Hepatocyte (in vitro differentiated cells): Measurements from ENCODE around the gene HLF. TPM values are rescaled to one million over a fixed set of nuclear protein-coding genes. Genes with fewer than 3 reads are reported as not detected.

Source experiments
- DNase-seq: peaks from one replicate; pipeline ENCODE4 v3.0.0-alpha.2; 2016; ENCODE audit warnings: low spot score
- H2AFZ ChIP-seq: fragments of 200-600 bp; sonication (generic); 2 replicates; pipeline ENCODE4 v1.6.0; 2016; ENCODE audit warnings: antibody characterized with exemption, mild to moderate bottlenecking
- H3K27ac ChIP-seq: fragments of 200-600 bp; sonication (generic); 2 replicates; pipeline ENCODE4 v1.5.1; 2016; ENCODE audit warnings: mild to moderate bottlenecking
- H3K27me3 ChIP-seq: fragments of 200-600 bp; sonication (generic); 2 replicates; pipeline ENCODE4 v1.6.1; 2016
- H3K36me3 ChIP-seq: fragments of 200-600 bp; sonication (generic); replicated peaks from 2 replicates; pipeline ENCODE4 v1.5.1; 2016; ENCODE audit warnings: low read depth; ENCODE audit not compliant: insufficient read depth
- H3K4me1 ChIP-seq: fragments of 200-600 bp; sonication (generic); 2 replicates; pipeline ENCODE4 v1.5.1; 2016; ENCODE audit warnings: mild to moderate bottlenecking, moderate library complexity; ENCODE audit not compliant: insufficient read depth
- H3K4me2 ChIP-seq: fragments of 200-600 bp; sonication (generic); 2 replicates; pipeline ENCODE4 v1.6.0; 2016
- H3K4me3 ChIP-seq: fragments of 200-600 bp; sonication (generic); 2 replicates; pipeline ENCODE4 v1.5.1; 2016; ENCODE audit warnings: mild to moderate bottlenecking
- H3K79me2 ChIP-seq: fragments of 200-600 bp; sonication (generic); 2 replicates; pipeline ENCODE4 v1.6.0; 2017; ENCODE audit warnings: mild to moderate bottlenecking
- H3K9me2 ChIP-seq: fragments of 200-600 bp; sonication (generic); replicated peaks from 2 replicates; pipeline ENCODE4 v1.6.0; 2017; ENCODE audit warnings: mild to moderate bottlenecking; ENCODE audit not compliant: insufficient read depth
- H3K9me3 ChIP-seq: fragments of 200-600 bp; sonication (generic); 2 replicates; pipeline ENCODE4 v1.5.1; 2016; ENCODE audit warnings: low read depth, mild to moderate bottlenecking
- H4K20me1 ChIP-seq: fragments of 200-600 bp; sonication (generic); 2 replicates; pipeline ENCODE4 v1.6.0; 2016; ENCODE audit warnings: mild to moderate bottlenecking; ENCODE audit not compliant: insufficient read depth, poor library complexity, severe bottlenecking
- EZH2 ChIP-seq: fragments of 200-600 bp; sonication (generic); IDR thresholded peaks from 2 replicates; pipeline ENCODE4 v1.6.1; 2016; ENCODE audit warnings: antibody characterized with exemption, mild to moderate bottlenecking, borderline replicate concordance
- EZH2phosphoT487 ChIP-seq: fragments of 200-600 bp; sonication (generic); IDR thresholded peaks from one replicate; pipeline ENCODE4 v1.6.1; 2018; ENCODE audit warnings: antibody characterized with exemption, mild to moderate bottlenecking, low read depth, moderate library complexity; ENCODE audit not compliant: unreplicated experiment, severe bottlenecking
- WGBS: methylation state at CpG from one replicate; pipeline ENCODE4 v1.1.6; 2016; ENCODE audit warnings: low lambda C conversion rate; ENCODE audit errors: missing lambda C conversion rate; 5-methylcytosine and 5-hydroxymethylcytosine counted together
- polyA plus RNA-seq: library from polyadenylated mRNA; unstranded; fragments of >200 nt; fragmentation: Nextera tagmentation; extraction: Ambion mirVana; gene quantifications from 2 replicates; pipeline ENCODE4 v1.2.1, GENCODE V29; 2016
- total RNA-seq: library from RNA; depleted of rRNA; stranded (reverse); fragments of >200 nt; gene quantifications from 2 replicates; pipeline ENCODE4 v1.2.3, GENCODE V29; 2014
- TF ChIP-seq, protein P1 (sequence below): fragments of 200-600 bp; sonication (generic); IDR thresholded peaks from 2 replicates; pipeline ENCODE4 v1.5.1; 2016; ENCODE audit warnings: antibody characterized with exemption, mild to moderate bottlenecking; ENCODE audit not compliant: poor library complexity

The HLF gene
- total and polyA plus RNA-seq, 2 experiments from 2014 or later: 0.48 to 0.60 TPM

DNA sequence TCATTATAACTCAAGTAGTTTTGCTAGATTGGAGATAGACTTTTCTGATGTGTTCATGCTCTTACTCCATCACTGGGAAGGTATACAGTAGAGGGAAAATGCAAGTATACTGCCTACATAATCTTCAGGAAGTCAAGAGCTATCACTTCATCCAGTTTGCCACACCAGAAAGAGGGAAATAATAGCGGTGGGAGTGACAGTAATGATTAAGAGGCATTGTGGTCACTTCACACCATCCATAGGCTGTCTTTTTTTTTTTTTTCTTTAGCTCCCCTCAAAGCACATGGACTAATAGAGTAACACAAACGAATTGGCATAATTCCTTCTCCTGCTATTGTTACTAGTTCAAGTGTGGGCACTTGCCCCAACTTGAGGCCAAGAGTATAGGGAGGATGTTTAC is 28.4 kb upstream of the HLF start:
- Histone ChIP-seq H3K4me3 (no peak overlapping the region), H3K9me2 (no peaks in the 10 kb centered on the region), H3K4me1 (peaks cover 7% of the 10 kb centered on the region), H3K9me3 (no peaks in the 10 kb centered on the region), H3K79me2 (no peaks in the 10 kb centered on the region), H2AFZ (no peak overlapping the region), H3K36me3 (no peaks in the 10 kb centered on the region), H3K27ac (no peak overlapping the region), H4K20me1 (no peaks in the 10 kb centered on the region), H3K27me3 (no peaks in the 10 kb centered on the region), H3K4me2 (no peak overlapping the region)
- WGBS: 56% methylated on average over 2 of the region's 2 CpGs
- TF ChIP-seq EZH2 (no peak), EZH2phosphoT487 (no peak)
- TF ChIP-seq, protein P1, sequence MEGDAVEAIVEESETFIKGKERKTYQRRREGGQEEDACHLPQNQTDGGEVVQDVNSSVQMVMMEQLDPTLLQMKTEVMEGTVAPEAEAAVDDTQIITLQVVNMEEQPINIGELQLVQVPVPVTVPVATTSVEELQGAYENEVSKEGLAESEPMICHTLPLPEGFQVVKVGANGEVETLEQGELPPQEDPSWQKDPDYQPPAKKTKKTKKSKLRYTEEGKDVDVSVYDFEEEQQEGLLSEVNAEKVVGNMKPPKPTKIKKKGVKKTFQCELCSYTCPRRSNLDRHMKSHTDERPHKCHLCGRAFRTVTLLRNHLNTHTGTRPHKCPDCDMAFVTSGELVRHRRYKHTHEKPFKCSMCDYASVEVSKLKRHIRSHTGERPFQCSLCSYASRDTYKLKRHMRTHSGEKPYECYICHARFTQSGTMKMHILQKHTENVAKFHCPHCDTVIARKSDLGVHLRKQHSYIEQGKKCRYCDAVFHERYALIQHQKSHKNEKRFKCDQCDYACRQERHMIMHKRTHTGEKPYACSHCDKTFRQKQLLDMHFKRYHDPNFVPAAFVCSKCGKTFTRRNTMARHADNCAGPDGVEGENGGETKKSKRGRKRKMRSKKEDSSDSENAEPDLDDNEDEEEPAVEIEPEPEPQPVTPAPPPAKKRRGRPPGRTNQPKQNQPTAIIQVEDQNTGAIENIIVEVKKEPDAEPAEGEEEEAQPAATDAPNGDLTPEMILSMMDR: no peak
- no peak for DNase-seq

GRCh38 chr17:55237268-55237667 is 27.5 kb upstream of the HLF start:
- no peaks in the 10 kb centered on the region for H3K79me2 ChIP-seq
- TF ChIP-seq, protein P1: no peak
- TF ChIP-seq EZH2: no peak
- no peak for TF ChIP-seq EZH2phosphoT487
- H3K36me3 ChIP-seq: no peaks in the 10 kb centered on the region
- 74% methylated on average over 6 of the region's 6 CpGs for WGBS
- no peak overlapping the region for H3K27ac ChIP-seq
- H3K9me3 ChIP-seq: no peaks in the 10 kb centered on the region
- H2AFZ ChIP-seq: no peak overlapping the region
- no peak for DNase-seq
- H4K20me1 ChIP-seq: no peaks in the 10 kb centered on the region
- H3K4me2 ChIP-seq: no peak overlapping the region
- H3K27me3 ChIP-seq: no peaks in the 10 kb centered on the region
- peaks cover 7% of the 10 kb centered on the region for H3K4me1 ChIP-seq
- no peak overlapping the region for H3K4me3 ChIP-seq
- H3K9me2 ChIP-seq: no peaks in the 10 kb centered on the region

- no peaks in the 10 kb centered on the region for H3K36me3 ChIP-seq
- no peak overlapping the region for H3K4me3 ChIP-seq
- no peak for TF ChIP-seq EZH2phosphoT487
- TF ChIP-seq, protein P1: no peak
- no peaks in the 10 kb centered on the region for H3K79me2 ChIP-seq
- DNase-seq: no peak
- no peak overlapping the region for H3K27ac ChIP-seq
- H2AFZ ChIP-seq: peak overlapping the region; percentile 45
- no peaks in the 10 kb centered on the region for H3K9me3 ChIP-seq
- WGBS: 51% methylated on average over 6 of the region's 6 CpGs
- H4K20me1 ChIP-seq: no peaks in the 10 kb centered on the region
- H3K9me2 ChIP-seq: no peaks in the 10 kb centered on the region
- peaks cover 7% of the 10 kb centered on the region for H3K4me1 ChIP-seq
- H3K4me2 ChIP-seq: peak overlapping the region; percentile 93
- no peaks in the 10 kb centered on the region for H3K27me3 ChIP-seq
Measured at GRCh38 chr17:55237841-55238178, 26.9 kb upstream of the HLF start.
